ENCODE data around the gene ELOF1. TPM values are rescaled to one million over a fixed set of nuclear protein-coding genes. Genes with fewer than 3 reads are reported as not detected.
A peak's percentile ranks its signal among the peaks of the same experiment; 100 is the strongest.
"Not testable (repeated sequence)": the region's sequence is repeated elsewhere in the genome, so short reads cannot be mapped to it uniquely, and the experiment has no call there.

Gene ELOF1
- total RNA-seq (2012; rRNA removed) = 43.9 and 45.4 TPM in 2 replicates

DNA sequence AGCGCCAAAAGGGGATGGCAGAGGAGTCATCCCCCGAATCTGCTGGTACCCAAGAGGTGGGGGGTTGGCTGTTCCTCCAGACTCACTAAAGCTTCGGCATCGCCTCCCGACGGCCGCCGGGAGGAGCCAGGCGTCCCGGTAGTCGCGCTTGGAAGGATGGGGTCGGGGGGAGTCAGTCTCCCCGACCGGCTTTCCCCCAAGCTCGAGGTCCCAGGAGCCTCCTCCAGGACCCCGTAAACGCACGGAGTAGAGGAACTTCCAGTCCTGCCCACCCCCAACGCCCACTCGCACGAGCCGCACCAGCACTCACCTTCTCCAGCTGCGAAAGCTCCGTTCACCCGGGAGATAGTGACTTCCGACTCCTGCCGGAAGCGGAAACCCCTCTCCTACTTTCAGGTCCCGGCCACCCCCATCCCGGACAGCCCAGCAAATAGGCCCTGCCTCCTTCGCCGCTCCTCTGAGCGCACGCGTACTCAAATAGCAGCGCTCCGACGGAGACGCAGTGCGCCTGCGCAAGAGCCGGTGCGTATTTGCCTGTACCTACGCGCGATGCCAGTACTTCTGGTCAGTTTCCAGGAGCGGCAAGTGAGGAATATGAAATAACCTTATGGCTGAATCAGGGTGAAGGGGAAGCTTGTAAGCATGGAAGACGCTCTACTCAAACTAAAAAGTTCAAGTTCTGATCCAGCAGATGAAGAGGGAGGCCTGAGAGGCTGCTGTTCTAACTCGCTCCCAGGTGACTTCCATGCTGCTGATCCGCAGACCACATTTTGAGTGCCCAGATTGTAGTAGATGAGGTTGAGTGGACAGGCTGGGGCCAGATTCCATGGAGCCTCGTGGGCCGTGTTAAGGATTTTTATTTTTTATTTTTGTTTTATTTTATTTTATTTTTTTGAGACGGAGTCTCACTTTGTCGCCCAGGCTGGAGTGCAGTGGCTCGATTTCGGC, at the start of gene ELOF1:
Gene ELOF1, minus strand, starts transcription at position 350 of the 948 bp plus-strand sequence. CDS start 4,883 bp downstream, outside the sequence.
- Histone ChIP-seq H3K27me3 (ENCODE audit: control insufficient read depth, insufficient read depth, low read length) (no peaks in the 10 kb centered on the region), H3K4me3 (ENCODE audit: low read length) (peak within 1 kb of the TSS; percentile 89), H3K36me3 (ENCODE audit: insufficient read depth, low read length) (peaks cover 4% of the 10 kb centered on the region), H3K4me1 (ENCODE audit: control insufficient read depth, insufficient read depth, low read length) (peaks cover 7% of the 10 kb centered on the region), H3K9me3 (replicated peaks; ENCODE audit: low read length) (no peaks in the 10 kb centered on the region), H3K9ac (ENCODE audit: low read depth, low read length) (peak within 1 kb of the TSS; percentile 87), H3K4me2 (ENCODE audit: low read length) (peak within 1 kb of the TSS; percentile 92)

DNA sequence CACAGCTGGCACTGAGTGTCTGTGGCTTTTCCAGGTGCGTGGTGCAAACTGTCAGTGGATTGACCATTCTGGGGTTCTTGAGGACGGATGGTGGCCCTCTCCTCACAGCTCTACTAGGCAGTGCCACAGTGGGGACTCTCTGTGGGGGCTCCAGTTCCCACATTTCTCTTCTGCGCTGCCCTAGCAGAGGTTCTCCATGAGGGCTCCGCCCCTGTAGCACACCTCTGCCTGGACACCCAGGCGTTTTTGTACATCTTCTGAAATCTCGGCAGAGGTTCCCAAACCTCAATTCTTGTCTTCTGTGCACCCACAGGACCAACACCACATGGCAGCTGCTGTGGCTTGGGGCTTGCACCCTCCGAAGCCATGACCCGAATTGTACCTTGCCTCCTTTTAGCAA, 47.5 kb upstream of the ELOF1 start:
- no peak overlapping the region for H3K4me3 ChIP-seq (ENCODE audit: low read length)
- H3K27me3 ChIP-seq (ENCODE audit: control insufficient read depth, insufficient read depth, low read length) = no peaks in the 10 kb centered on the region
- H3K4me1 ChIP-seq (ENCODE audit: control insufficient read depth, insufficient read depth, low read length) = no peaks in the 10 kb centered on the region
- H3K9me3 ChIP-seq (replicated peaks; ENCODE audit: low read length) = no peaks in the 10 kb centered on the region
- no peak overlapping the region for H3K4me2 ChIP-seq (ENCODE audit: low read length)
- no peak overlapping the region for H3K9ac ChIP-seq (ENCODE audit: low read depth, low read length)
- H3K36me3 ChIP-seq (ENCODE audit: insufficient read depth, low read length) = peaks cover 17% of the 10 kb centered on the region

DNA sequence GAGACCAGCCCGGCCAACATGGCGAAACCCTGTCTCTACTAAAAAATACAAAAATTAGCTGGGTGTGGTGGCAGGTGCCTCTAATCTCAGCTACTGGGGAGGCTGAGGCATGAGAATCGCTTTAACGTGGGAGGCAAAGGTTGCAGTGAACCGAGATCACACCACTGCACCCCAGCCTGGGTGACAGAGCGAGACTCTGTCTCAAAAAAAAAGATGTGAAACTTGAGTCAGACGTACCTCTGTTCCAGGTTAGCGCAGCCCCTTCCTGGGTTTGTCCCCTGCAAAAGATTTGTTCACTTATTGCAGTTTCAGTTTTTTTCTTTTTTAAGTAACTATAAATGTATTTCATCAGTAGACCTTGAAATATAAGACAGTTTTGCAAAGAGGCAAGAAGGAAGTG, 40.7 kb upstream of the ELOF1 start:
- not testable (repeated sequence) for H3K4me3 ChIP-seq (ENCODE audit: low read length); H3K4me2 ChIP-seq (ENCODE audit: low read length); H3K27me3 ChIP-seq (ENCODE audit: control insufficient read depth, insufficient read depth, low read length); H3K9me3 ChIP-seq (replicated peaks; ENCODE audit: low read length); H3K9ac ChIP-seq (ENCODE audit: low read depth, low read length); H3K36me3 ChIP-seq (ENCODE audit: insufficient read depth, low read length); H3K4me1 ChIP-seq (ENCODE audit: control insufficient read depth, insufficient read depth, low read length)

DNA sequence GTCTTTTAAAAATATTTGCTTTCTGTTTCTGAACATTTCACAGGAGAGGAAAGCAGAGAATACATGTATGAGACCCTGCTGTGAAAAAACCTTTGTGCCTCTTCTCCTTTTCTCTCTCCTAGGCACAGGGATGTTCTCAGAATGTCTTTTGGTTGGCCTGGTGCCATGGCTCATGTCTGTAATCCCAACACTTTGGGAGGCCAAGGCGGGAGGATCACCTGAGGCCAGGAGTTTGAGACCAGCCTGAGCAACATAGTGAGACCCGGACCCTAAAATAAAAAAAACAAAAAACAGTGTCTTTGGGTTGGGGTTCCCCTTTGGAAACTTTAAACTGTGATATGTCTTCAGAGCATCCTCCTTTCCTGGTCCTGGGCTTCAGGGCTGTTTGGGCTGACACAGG, 39.7 kb upstream of the ELOF1 start:
- Histone ChIP-seq H3K9me3 (replicated peaks; ENCODE audit: low read length) (no peaks in the 10 kb centered on the region), H3K9ac (ENCODE audit: low read depth, low read length) (no peak overlapping the region), H3K36me3 (ENCODE audit: insufficient read depth, low read length) (peaks cover 9% of the 10 kb centered on the region), H3K4me2 (ENCODE audit: low read length) (peak overlapping the region; percentile 88), H3K4me3 (ENCODE audit: low read length) (peak overlapping the region; percentile 100), H3K4me1 (ENCODE audit: control insufficient read depth, insufficient read depth, low read length) (peaks cover 7% of the 10 kb centered on the region), H3K27me3 (ENCODE audit: control insufficient read depth, insufficient read depth, low read length) (no peaks in the 10 kb centered on the region)

GRCh38 chr19:11598103-11598483, 39.1 kb upstream of the ELOF1 start:
- Histone ChIP-seq H3K4me3 (ENCODE audit: low read length) (peak overlapping the region; percentile 100), H3K9me3 (replicated peaks; ENCODE audit: low read length) (no peaks in the 10 kb centered on the region), H3K4me2 (ENCODE audit: low read length) (peak overlapping the region; percentile 88), H3K9ac (ENCODE audit: low read depth, low read length) (peak overlapping the region; percentile 100), H3K27me3 (ENCODE audit: control insufficient read depth, insufficient read depth, low read length) (no peaks in the 10 kb centered on the region), H3K36me3 (ENCODE audit: insufficient read depth, low read length) (peaks cover 9% of the 10 kb centered on the region), H3K4me1 (ENCODE audit: control insufficient read depth, insufficient read depth, low read length) (peaks cover 7% of the 10 kb centered on the region)

- Histone ChIP-seq H3K9ac (ENCODE audit: low read depth, low read length) (peak within 1 kb of the TSS; percentile 100), H3K36me3 (ENCODE audit: insufficient read depth, low read length) (peaks cover 9% of the 10 kb centered on the region), H3K4me1 (ENCODE audit: control insufficient read depth, insufficient read depth, low read length) (peaks cover 7% of the 10 kb centered on the region), H3K4me2 (ENCODE audit: low read length) (peak within 1 kb of the TSS; percentile 88), H3K27me3 (ENCODE audit: control insufficient read depth, insufficient read depth, low read length) (no peaks in the 10 kb centered on the region), H3K4me3 (ENCODE audit: low read length) (peak within 1 kb of the TSS; percentile 100), H3K9me3 (replicated peaks; ENCODE audit: low read length) (no peaks in the 10 kb centered on the region)
Measured at GRCh38 chr19:11597202-11598102, 38.4 kb upstream of the ELOF1 start, which contains the start of gene ZNF627. TSS of gene ZNF627 (plus strand) at chr19:11597483. CDS start at chr19:11597628, 145 bp downstream.

DNA sequence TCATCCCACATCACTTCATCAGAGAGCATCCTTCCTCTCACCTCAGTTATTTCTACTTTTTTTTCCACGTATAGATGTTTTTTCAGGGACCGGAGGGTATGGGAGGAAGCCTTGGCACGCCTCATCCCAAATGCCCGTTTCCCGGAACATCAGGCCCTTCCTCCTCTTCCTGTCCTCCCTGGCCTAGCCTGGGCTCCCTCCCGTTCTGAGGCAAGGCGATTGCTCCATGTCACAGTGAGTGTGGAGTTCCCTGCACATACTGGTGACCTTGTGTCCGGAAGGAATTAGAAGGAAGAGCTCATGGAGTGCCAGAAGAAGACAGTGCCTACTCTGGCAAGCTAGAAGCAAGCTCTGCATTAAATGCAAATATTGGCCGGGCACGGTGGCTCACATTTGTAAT, 37.1 kb upstream of the ELOF1 start:
- H3K27me3 ChIP-seq (ENCODE audit: control insufficient read depth, insufficient read depth, low read length) = no peaks in the 10 kb centered on the region
- H3K9ac ChIP-seq (ENCODE audit: low read depth, low read length) = no peak overlapping the region
- no peak overlapping the region for H3K4me3 ChIP-seq (ENCODE audit: low read length)
- H3K36me3 ChIP-seq (ENCODE audit: insufficient read depth, low read length) = peaks cover 9% of the 10 kb centered on the region
- H3K4me2 ChIP-seq (ENCODE audit: low read length) = no peak overlapping the region
- H3K9me3 ChIP-seq (replicated peaks; ENCODE audit: low read length) = no peaks in the 10 kb centered on the region
- peaks cover 7% of the 10 kb centered on the region for H3K4me1 ChIP-seq (ENCODE audit: control insufficient read depth, insufficient read depth, low read length)

GRCh38 chr19:11594084-11594483, 35.1 kb upstream of the ELOF1 start:
- H3K4me3 ChIP-seq (ENCODE audit: low read length) = no peak overlapping the region
- H3K27me3 ChIP-seq (ENCODE audit: control insufficient read depth, insufficient read depth, low read length) = no peaks in the 10 kb centered on the region
- H3K4me1 ChIP-seq (ENCODE audit: control insufficient read depth, insufficient read depth, low read length) = peaks cover 7% of the 10 kb centered on the region
- H3K9ac ChIP-seq (ENCODE audit: low read depth, low read length) = no peak overlapping the region
- H3K4me2 ChIP-seq (ENCODE audit: low read length) = no peak overlapping the region
- H3K9me3 ChIP-seq (replicated peaks; ENCODE audit: low read length) = no peaks in the 10 kb centered on the region
- H3K36me3 ChIP-seq (ENCODE audit: insufficient read depth, low read length) = peaks cover 3% of the 10 kb centered on the region

DNA sequence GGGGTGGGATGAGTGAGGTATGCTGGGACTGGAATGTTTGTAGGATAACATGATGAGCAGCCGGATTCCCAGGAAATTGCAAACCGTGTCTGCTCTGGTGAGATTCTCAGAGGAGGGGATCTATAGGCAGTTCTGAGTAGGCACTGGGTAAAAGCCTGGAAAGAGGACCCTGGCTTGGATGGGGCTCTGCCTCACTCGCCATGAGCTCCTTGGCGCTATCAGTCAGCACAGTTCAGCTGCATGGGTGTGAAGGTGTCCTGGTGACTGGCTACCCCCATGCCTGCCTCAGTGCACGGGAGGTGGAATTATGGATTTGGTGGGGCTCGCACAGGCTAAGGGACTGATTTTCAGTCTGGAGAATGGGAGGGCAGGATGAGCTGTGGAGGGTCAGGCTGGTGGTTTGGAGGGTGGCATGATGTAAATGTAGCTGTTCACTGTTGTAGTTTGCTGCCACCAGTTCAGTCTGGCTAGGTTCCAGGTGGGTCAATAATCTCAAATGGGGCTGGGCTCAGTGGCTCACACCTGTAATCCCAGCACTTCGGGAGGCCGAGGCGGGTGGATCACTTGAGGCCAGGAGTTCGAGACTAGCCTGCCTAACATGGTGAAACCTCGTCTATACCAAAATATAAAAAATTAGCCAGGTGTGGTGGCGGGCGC, 29.1 kb upstream of the ELOF1 start:
- Histone ChIP-seq H3K4me1 (ENCODE audit: control insufficient read depth, insufficient read depth, low read length) (no peaks in the 10 kb centered on the region), H3K4me2 (ENCODE audit: low read length) (peak overlapping the region; percentile 32), H3K9ac (ENCODE audit: low read depth, low read length) (no peak overlapping the region), H3K36me3 (ENCODE audit: insufficient read depth, low read length) (no peaks in the 10 kb centered on the region), H3K27me3 (ENCODE audit: control insufficient read depth, insufficient read depth, low read length) (no peaks in the 10 kb centered on the region), H3K9me3 (replicated peaks; ENCODE audit: low read length) (no peaks in the 10 kb centered on the region), H3K4me3 (ENCODE audit: low read length) (no peak overlapping the region)

- peak overlapping the region; percentile 32 for H3K4me2 ChIP-seq (ENCODE audit: low read length)
- H3K4me3 ChIP-seq (ENCODE audit: low read length) = no peak overlapping the region
- no peak overlapping the region for H3K9ac ChIP-seq (ENCODE audit: low read depth, low read length)
- no peaks in the 10 kb centered on the region for H3K36me3 ChIP-seq (ENCODE audit: insufficient read depth, low read length)
- no peaks in the 10 kb centered on the region for H3K4me1 ChIP-seq (ENCODE audit: control insufficient read depth, insufficient read depth, low read length)
- no peaks in the 10 kb centered on the region for H3K27me3 ChIP-seq (ENCODE audit: control insufficient read depth, insufficient read depth, low read length)
- H3K9me3 ChIP-seq (replicated peaks; ENCODE audit: low read length) = no peaks in the 10 kb centered on the region
Measured at GRCh38 chr19:11587302-11587974, 28.4 kb upstream of the ELOF1 start.

All from skeletal muscle satellite cell (primary cell).